Cardiac fibroblast (primary cell): Measurements from ENCODE around the gene EZR.

Source experiments
- DNase-seq, 2 donors: peaks; one replicate each; pipeline versions ENCODE4 v3.0.0 to v3.0.0-alpha.2; 2010; ENCODE audit warnings: low read depth in 2 of 2
- H3K4me3 ChIP-seq, 2 donors: replicated peaks in 1 of 2; 1 replicate in 1 of 2; 2 replicates in 1 of 2; pipeline ENCODE4 v1.5.1; 2011; ENCODE audit warnings: low read depth in 2 of 2, low read length in 2 of 2, mild to moderate bottlenecking in 2 of 2, moderate library complexity in 1 of 2
- TF ChIP-seq, protein P1 (sequence below): IDR thresholded peaks from one replicate; pipeline ENCODE4 v1.5.1; 2011; ENCODE audit warnings: low read depth, mild to moderate bottlenecking, low read length, inconsistent platforms

The EZR gene

DNA sequence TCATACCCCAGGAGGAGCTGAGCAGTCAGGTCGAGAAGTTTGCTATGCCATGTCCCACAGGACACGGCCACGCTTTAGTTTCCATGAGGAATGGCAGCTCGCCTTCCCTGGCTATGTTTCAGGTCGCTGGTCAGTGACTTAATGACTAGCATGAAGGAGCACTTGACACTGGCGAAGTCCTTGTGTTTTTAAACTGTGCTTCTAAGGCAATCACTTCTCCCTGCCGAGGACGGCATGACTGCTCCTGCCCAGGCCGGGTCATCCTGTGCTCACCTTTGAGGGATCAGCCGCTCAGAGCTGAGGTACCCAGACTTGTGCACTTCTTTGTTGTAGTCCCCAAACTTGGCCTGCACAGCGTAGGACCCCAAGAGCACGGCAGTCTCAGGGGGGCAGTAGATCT lies 34.1 kb downstream of the EZR start:
- H3K4me3 ChIP-seq: no peak overlapping the region
- TF ChIP-seq, protein P1, sequence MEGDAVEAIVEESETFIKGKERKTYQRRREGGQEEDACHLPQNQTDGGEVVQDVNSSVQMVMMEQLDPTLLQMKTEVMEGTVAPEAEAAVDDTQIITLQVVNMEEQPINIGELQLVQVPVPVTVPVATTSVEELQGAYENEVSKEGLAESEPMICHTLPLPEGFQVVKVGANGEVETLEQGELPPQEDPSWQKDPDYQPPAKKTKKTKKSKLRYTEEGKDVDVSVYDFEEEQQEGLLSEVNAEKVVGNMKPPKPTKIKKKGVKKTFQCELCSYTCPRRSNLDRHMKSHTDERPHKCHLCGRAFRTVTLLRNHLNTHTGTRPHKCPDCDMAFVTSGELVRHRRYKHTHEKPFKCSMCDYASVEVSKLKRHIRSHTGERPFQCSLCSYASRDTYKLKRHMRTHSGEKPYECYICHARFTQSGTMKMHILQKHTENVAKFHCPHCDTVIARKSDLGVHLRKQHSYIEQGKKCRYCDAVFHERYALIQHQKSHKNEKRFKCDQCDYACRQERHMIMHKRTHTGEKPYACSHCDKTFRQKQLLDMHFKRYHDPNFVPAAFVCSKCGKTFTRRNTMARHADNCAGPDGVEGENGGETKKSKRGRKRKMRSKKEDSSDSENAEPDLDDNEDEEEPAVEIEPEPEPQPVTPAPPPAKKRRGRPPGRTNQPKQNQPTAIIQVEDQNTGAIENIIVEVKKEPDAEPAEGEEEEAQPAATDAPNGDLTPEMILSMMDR: no peak
- no peak for DNase-seq

DNA sequence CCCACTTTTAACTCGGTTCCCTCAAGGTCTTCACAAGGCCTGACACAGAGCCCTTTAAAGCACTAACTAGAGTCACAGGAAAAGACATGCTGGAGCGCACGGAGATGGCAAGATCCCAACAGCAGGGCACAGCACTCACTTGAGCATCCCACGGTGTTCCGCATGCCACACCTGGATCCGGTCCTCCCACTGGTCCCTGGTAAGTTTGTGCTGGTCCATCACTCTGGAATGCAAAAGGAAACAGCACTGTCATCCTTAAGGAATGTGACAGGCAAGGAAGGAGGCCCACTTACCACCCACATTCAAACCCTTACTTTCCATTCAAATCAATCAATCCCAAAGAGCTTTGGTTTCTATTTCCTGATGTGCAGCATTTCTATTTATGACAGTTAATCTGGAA lies 34.7 kb downstream of the EZR start:
- peak in 1 of 2 donors; percentile 65 for DNase-seq
- no peak overlapping the region for H3K4me3 ChIP-seq
- TF ChIP-seq, protein P1: no peak

DNA sequence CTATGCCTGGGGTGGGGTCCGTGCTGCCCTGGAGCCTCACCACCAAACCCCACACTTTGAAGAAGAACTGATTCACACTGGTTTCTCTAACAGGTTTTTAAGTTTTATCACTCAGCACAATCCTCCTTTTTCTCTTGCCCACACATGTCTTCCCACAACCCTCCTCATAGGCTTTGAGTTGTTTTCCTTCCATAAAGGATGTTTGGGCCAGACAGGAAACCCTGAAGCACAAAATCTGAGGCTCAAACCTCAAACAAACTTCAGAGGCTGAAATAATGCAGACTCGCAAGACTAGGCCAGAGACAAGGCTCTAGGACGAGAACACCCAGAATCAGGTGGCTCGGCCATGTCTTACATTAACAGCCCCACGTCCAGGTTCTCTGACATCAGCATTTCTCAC lies 35.3 kb downstream of the EZR start:
- H3K4me3 ChIP-seq: no peak overlapping the region
- DNase-seq: no peak

DNA sequence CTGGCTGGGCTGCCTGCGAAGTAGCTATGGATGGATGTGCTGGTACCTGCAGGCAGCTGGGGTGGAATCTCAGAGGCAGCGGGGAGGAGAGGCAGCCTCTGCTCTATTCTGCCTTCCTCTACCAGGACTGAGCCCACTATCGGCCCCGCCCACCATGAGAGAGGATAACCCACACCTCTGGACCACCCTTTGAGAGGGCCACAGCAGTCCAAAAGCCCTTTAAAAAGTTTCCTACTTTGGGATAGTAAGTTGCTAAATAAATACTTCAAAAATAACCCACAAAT lies 36.1 kb downstream of the EZR start:
- no peak for DNase-seq
- H3K4me3 ChIP-seq: no peak overlapping the region
- TF ChIP-seq, protein P1: no peak

More for the DNA sequence above, 35.3 kb downstream of the EZR start:
- TF ChIP-seq, protein P1: no peak

DNA sequence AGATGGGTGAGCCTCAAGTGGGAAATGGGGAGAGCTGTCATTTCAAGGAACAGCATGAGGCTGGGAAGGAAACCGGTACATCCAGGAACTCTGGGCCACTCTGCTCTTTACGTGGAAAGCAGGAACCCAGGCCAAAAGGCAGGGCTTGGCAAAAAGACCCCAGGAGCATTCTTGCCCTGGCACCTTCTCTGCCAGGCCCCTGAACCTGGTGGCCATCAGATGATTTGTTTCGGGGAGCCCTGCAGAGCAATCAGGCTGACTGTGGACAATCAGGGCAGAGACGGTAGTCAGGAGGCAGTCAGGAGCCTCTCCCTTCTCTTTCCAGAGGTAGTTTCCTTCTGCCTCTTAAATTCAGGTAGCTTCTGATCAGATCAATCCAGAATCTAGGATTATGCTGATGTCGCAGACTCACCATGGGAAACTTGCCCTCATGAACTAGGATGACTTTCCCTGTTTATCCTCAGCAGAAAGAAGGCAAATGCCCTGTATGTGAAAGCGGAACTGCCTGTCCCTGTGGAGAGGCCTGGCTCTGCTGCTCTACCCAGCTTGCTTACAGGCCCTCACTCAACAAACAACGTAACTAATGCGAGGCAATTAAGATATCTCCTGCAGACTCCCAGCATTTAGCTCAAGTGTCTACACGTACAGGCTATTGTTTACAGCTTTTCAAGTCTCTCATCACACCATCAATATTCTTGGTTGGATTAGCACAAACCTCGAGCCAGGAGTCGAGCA lies 36.6 kb downstream of the EZR start:
- DNase-seq: no peak
- TF ChIP-seq, protein P1: no peak
- no peak overlapping the region for H3K4me3 ChIP-seq

DNA sequence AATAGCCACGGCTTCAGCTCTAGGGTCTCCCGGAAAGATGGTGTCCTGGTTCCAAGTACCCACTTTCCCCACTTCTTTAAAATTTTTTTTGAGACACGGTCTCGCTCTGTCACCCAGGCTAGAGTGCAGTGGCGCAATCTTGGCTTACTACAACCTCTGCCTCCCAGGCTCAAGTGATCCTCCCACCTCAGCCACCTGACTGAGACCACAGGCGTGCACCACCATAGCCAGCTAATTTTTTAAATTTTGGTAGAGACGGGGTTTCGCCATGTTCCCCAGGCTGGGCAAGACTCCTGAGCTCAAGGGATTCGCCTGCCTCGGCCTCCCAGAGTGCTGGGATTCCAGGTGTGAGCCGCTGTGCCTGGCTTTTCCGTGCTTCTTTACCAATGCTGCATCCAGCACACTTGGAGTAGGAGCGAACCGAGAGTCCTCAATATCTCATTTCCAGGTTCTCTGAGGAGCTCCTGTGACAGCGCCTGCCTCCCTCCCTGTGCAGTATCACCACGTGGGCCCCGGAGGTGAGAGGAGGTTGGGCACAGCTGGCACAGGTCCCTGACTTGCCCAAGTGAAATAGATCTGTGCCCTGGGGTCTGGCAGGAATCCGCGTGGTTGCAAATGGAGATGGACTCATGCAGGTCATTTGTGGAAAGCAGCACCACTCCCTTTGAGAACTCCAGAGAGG lies 37.3 kb downstream of the EZR start:
- no peak for DNase-seq
- TF ChIP-seq, protein P1: no peak
- no peak overlapping the region for H3K4me3 ChIP-seq
